ENCODE measurements around the gene LIMS2. TPM values are rescaled to one million over a fixed set of nuclear protein-coding genes. Genes with fewer than 3 reads are reported as not detected.

The LIMS2 gene
- total and polyA plus RNA-seq, 2 donors (not counting 1 experiment from before 2014, with no cell fraction given), result 1.8 to 17.3 TPM

- no peak for TF ChIP-seq EZH2 (IDR thresholded peaks at IDR 0.05; ENCODE audit: low read length, missing control alignments)
- no peaks in the 10 kb centered on the region for H3K9me3 ChIP-seq (ENCODE audit: control insufficient read depth, insufficient read depth, low read depth, low read length)
- H3K36me3 ChIP-seq (ENCODE audit: control insufficient read depth, insufficient read depth, low read length), result no peaks in the 10 kb centered on the region
- H3K79me2 ChIP-seq (ENCODE audit: control insufficient read depth, insufficient read depth, low read length), result no peaks in the 10 kb centered on the region
- H3K9ac ChIP-seq (ENCODE audit: insufficient read depth, low read length), result no peak overlapping the region
- H3K4me3 ChIP-seq (replicated peaks in 1 of 4; ENCODE audit: control extremely low read depth in 1 of 4, insufficient read depth in 1 of 4, low read depth in 3 of 4, low read length in 4 of 4), result no peak overlapping the region
- no peaks in the 10 kb centered on the region for H4K20me1 ChIP-seq (ENCODE audit: control insufficient read depth, extremely low read depth, insufficient read depth, low read length)
- peaks cover 9% of the 10 kb centered on the region for H3K4me1 ChIP-seq (ENCODE audit: control insufficient read depth, extremely low read depth, insufficient read depth, low read length)
- H2AFZ ChIP-seq (ENCODE audit: low read length), result no peak overlapping the region
- H3K4me2 ChIP-seq (ENCODE audit: extremely low read depth, insufficient read depth, low read length), result no peak overlapping the region
- H3K27ac ChIP-seq (ENCODE audit: insufficient read depth, low read length), result no peak overlapping the region
- no peak for DNase-seq (ENCODE audit: low read depth in 2 of 2)
- H3K27me3 ChIP-seq (ENCODE audit: control insufficient read depth, insufficient read depth, low read length), result no peaks in the 10 kb centered on the region
Observed at GRCh38 chr2:127634626-127635379, 40.5 kb downstream of the LIMS2 start.

- TF ChIP-seq EZH2 (IDR thresholded peaks at IDR 0.05; ENCODE audit: low read length, missing control alignments), result no peak
- Histone ChIP-seq H4K20me1 (ENCODE audit: control insufficient read depth, extremely low read depth, insufficient read depth, low read length) (no peaks in the 10 kb centered on the region), H3K36me3 (ENCODE audit: control insufficient read depth, insufficient read depth, low read length) (no peaks in the 10 kb centered on the region), H3K27ac (ENCODE audit: insufficient read depth, low read length) (no peak overlapping the region), H3K9me3 (ENCODE audit: control insufficient read depth, insufficient read depth, low read depth, low read length) (no peaks in the 10 kb centered on the region), H3K79me2 (ENCODE audit: control insufficient read depth, insufficient read depth, low read length) (no peaks in the 10 kb centered on the region), H3K4me3 (replicated peaks in 1 of 4; ENCODE audit: control extremely low read depth in 1 of 4, insufficient read depth in 1 of 4, low read depth in 3 of 4, low read length in 4 of 4) (no peak overlapping the region), H3K27me3 (ENCODE audit: control insufficient read depth, insufficient read depth, low read length) (no peaks in the 10 kb centered on the region), H3K4me1 (ENCODE audit: control insufficient read depth, extremely low read depth, insufficient read depth, low read length) (peaks cover 9% of the 10 kb centered on the region), H2AFZ (ENCODE audit: low read length) (no peak overlapping the region), H3K4me2 (ENCODE audit: extremely low read depth, insufficient read depth, low read length) (no peak overlapping the region), H3K9ac (ENCODE audit: insufficient read depth, low read length) (no peak overlapping the region)
- no peak for DNase-seq (ENCODE audit: low read depth in 2 of 2)
Observed at GRCh38 chr2:127634066-127634617, 41.2 kb downstream of the LIMS2 start.

GRCh38 chr2:127633556-127634065, 41.7 kb downstream of the LIMS2 start:
- Histone ChIP-seq H3K27me3 (ENCODE audit: control insufficient read depth, insufficient read depth, low read length) (no peaks in the 10 kb centered on the region), H3K4me1 (ENCODE audit: control insufficient read depth, extremely low read depth, insufficient read depth, low read length) (peaks cover 9% of the 10 kb centered on the region), H3K9ac (ENCODE audit: insufficient read depth, low read length) (no peak overlapping the region), H3K36me3 (ENCODE audit: control insufficient read depth, insufficient read depth, low read length) (no peaks in the 10 kb centered on the region), H3K4me3 (replicated peaks in 1 of 4; ENCODE audit: control extremely low read depth in 1 of 4, insufficient read depth in 1 of 4, low read depth in 3 of 4, low read length in 4 of 4) (no peak overlapping the region), H3K4me2 (ENCODE audit: extremely low read depth, insufficient read depth, low read length) (no peak overlapping the region), H2AFZ (ENCODE audit: low read length) (no peak overlapping the region), H4K20me1 (ENCODE audit: control insufficient read depth, extremely low read depth, insufficient read depth, low read length) (no peaks in the 10 kb centered on the region), H3K79me2 (ENCODE audit: control insufficient read depth, insufficient read depth, low read length) (no peaks in the 10 kb centered on the region), H3K27ac (ENCODE audit: insufficient read depth, low read length) (no peak overlapping the region), H3K9me3 (ENCODE audit: control insufficient read depth, insufficient read depth, low read depth, low read length) (no peaks in the 10 kb centered on the region)
- DNase-seq (ENCODE audit: low read depth in 2 of 2), result no peak
- no peak for TF ChIP-seq EZH2 (IDR thresholded peaks at IDR 0.05; ENCODE audit: low read length, missing control alignments)
- no peak for TF ChIP-seq CTCF (conservative IDR thresholded peaks at IDR 0.05 in 1 of 2, IDR thresholded peaks at IDR 0.05 in 1 of 2; ENCODE audit: low read depth in 1 of 2, low read length in 2 of 2)

All from fibroblast of lung (primary cell).